ENCODE measurements around the gene STRIP2. TPM values are rescaled to one million over a fixed set of nuclear protein-coding genes. Genes with fewer than 3 reads are reported as not detected.
A peak's percentile ranks its signal among the peaks of the same experiment; 100 is the strongest.

Gene STRIP2
- total and polyA plus RNA-seq, 9 of the 15 experiments (the other 6 are each of a cell fraction or from before 2014, with no cell fraction given) = 10.1 to 81.8 (median 42.3) TPM

- 0 out of 2 replicates have a peak, but pooled peaks have one; percentile 12 for TF ChIP-seq MYC (IDR thresholded peaks at IDR 0.05; ENCODE audit: low read depth, low read length)
- TF ChIP-seq MYC (CRISPR knock-in tag; IDR thresholded peaks at IDR 0.05; ENCODE audit: borderline replicate concordance, low read depth) = no peak
- TF ChIP-seq SFPQ (IDR thresholded peaks at IDR 0.05; ENCODE audit: low read depth, low read length) = no peak
- peak in 1 of 2 experiments; percentile 73 for TF ChIP-seq E2F6 (IDR thresholded peaks at IDR 0.05; ENCODE audit: borderline replicate concordance in 1 of 2, extremely low read depth in 1 of 2, insufficient read depth in 1 of 2, insufficient read length in 1 of 2, low read depth in 1 of 2, low read length in 1 of 2, poor library complexity in 1 of 2, severe bottlenecking in 1 of 2)
- 0 out of 2 replicates have a peak, but pooled peaks have one; percentile 37 for TF ChIP-seq KLF1 (tag; IDR thresholded peaks at IDR 0.05)
- TF ChIP-seq HDAC6 (IDR thresholded peaks at IDR 0.05; ENCODE audit: low read depth, low read length) = 0 out of 2 replicates have a peak, but pooled peaks have one; percentile 79
- TF ChIP-seq RB1 (IDR thresholded peaks at IDR 0.05; ENCODE audit: low read depth) = peak; percentile 79; the same call in 1 of the 2 replicates
- TF ChIP-seq FOXK1 (CRISPR knock-in tag; IDR thresholded peaks at IDR 0.05; ENCODE audit: borderline replicate concordance) = no peak
- TF ChIP-seq TFAM (CRISPR knock-in tag; conservative IDR thresholded peaks at IDR 0.05) = no peak
- peak; percentile 48; the same call in 1 of the 2 replicates for TF ChIP-seq GABPB1 (CRISPR knock-in tag; IDR thresholded peaks at IDR 0.05)
- TF ChIP-seq, protein P1, sequence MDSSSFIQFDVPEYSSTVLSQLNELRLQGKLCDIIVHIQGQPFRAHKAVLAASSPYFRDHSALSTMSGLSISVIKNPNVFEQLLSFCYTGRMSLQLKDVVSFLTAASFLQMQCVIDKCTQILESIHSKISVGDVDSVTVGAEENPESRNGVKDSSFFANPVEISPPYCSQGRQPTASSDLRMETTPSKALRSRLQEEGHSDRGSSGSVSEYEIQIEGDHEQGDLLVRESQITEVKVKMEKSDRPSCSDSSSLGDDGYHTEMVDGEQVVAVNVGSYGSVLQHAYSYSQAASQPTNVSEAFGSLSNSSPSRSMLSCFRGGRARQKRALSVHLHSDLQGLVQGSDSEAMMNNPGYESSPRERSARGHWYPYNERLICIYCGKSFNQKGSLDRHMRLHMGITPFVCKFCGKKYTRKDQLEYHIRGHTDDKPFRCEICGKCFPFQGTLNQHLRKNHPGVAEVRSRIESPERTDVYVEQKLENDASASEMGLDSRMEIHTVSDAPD (CRISPR knock-in tag; IDR thresholded peaks at IDR 0.05) = no peak
- no peak for TF ChIP-seq C11orf30 (IDR thresholded peaks at IDR 0.05; ENCODE audit: low read depth)
- TF ChIP-seq ID3 (CRISPR knock-in tag; IDR thresholded peaks at IDR 0.05) = no peak
- TF ChIP-seq ID3 (tag; IDR thresholded peaks at IDR 0.05) = peak; percentile 80
- TF ChIP-seq RFX1 (IDR thresholded peaks at IDR 0.05) = peak; percentile 78
- peak; percentile 77 for TF ChIP-seq BMI1 (IDR thresholded peaks at IDR 0.05; ENCODE audit: low read length)
- peak in 1 of 2 experiments; percentile 70; a peak in 1 of 4 replicates for TF ChIP-seq TEAD1 (CRISPR knock-in tag; IDR thresholded peaks at IDR 0.05)
- TF ChIP-seq, protein P2, sequence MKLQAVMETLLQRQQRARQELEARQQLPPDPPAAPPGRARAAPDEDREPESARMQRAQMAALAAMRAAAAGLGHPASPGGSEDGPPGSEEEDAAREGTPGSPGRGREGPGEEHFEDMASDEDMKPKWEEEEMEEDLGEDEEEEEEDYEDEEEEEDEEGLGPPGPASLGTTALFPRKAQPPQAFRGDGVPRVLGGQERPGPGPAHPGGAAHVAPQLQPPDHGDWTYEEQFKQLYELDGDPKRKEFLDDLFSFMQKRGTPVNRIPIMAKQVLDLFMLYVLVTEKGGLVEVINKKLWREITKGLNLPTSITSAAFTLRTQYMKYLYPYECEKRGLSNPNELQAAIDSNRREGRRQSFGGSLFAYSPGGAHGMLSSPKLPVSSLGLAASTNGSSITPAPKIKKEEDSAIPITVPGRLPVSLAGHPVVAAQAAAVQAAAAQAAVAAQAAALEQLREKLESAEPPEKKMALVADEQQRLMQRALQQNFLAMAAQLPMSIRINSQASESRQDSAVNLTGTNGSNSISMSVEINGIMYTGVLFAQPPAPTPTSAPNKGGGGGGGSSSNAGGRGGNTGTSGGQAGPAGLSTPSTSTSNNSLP (IDR thresholded peaks at IDR 0.05; ENCODE audit: borderline replicate concordance, low read depth, low read length) = no peak
- no peak for TF ChIP-seq ZSCAN29 (IDR thresholded peaks at IDR 0.05)
- peak; percentile 90 for TF ChIP-seq RBM22 (IDR thresholded peaks at IDR 0.05; ENCODE audit: low read depth, low read length, poor library complexity, severe bottlenecking)
Observed at GRCh38 chr7:129501760-129502707, 67.8 kb downstream of the STRIP2 start, which contains the start of gene SMKR1 (continued).

Data from K562 (cell line).